Central memory CD4-positive, alpha-beta T cell (primary cell): ENCODE results near the gene NT5DC2.
A peak's percentile ranks its signal among the peaks of the same experiment; 100 is the strongest.
"Not testable (repeated sequence)": the region's sequence is repeated elsewhere in the genome, so short reads cannot be mapped to it uniquely, and the experiment has no call there.

Experiments
- DNase-seq: peaks from one replicate; pipeline ENCODE4 v3.0.0; 2022

NT5DC2 gene

GRCh38 chr3:52537165-52537620, 3.5 kb upstream of the NT5DC2 start:
- no peak for DNase-seq

DNA sequence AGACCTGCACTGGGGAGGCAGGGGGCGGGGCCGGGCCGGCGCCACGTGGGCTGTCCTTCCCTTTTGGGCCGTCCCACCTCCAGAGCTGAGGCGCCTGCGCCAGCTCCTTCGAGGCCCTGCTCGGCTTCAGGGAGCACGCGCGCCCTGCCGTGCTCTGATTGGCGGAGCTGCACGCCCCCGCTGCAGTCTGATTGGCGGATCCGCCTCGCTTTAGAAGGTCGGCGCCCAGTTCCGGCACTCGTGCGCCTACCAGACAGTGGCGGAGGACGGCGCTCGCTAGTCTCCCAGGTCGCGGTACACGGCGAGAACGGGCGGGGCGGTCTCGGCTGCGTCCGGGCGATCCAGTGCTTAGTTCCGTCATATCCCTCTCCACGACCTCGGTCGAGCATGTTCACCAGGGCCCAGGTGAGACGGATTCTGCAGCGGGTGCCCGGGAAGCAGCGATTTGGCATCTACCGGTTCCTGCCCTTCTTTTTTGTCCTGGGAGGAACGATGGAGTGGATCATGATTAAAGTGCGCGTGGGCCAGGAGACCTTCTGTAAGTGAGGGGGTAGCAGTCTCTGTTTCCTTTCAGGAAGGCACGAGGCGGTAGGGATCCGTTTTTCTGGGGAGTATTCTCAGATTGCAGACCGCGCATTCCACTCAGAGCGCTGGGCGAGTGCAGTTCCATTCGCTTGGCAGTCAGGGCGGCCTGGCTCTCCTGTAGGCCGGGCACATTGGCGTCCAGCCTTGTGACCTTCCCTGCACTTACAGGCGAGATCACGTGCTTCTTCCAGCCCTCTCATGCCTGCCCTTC, 2.9 kb upstream of the NT5DC2 start, which contains the start of gene UQCC5:
Gene UQCC5 (plus strand): TSS at position 237 of the 796 bp plus-strand sequence. CDS start 151 bp downstream, at position 388.
- DNase-seq, result peak; percentile 98

- no peak for DNase-seq
These were observed 2.4 kb upstream of the NT5DC2 start for GRCh38 chr3:52536112-52536368.

DNA sequence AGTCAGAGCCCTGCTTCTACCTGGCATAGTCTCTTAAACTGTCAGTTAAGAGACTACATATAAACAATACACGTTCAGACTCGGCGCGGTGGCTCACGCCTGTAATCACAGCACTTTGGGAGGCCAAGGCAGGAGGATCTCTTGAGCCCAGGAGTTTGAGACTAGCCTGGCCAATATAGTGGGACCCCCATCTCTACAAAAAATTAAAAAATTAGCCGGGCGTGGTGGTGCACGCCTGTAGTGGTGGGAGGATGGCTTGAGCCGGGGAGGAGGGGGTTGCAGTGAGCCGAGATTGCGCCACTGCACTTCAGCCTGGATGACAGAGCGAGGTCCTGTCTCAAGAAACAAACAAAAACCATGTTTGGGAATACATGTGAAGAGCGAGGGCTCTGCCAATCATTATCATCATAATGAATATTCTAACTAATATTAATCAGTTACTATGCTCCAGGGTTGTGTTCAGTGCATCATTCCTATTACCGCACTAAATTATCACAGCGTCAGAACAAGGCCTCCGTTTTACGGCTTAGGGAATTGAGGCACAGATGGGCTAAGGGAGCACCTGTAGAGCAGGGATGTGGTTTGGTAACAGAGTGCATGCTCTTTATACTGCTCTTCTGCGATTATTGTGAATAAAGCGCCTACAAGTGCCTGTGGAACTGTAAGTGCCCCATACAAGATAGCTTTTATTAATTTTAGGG, 1.9 kb upstream of the NT5DC2 start:
- DNase-seq, result no peak

GRCh38 chr3:52534281-52535183, 875 bp upstream of the NT5DC2 start:
- no peak for DNase-seq

DNA sequence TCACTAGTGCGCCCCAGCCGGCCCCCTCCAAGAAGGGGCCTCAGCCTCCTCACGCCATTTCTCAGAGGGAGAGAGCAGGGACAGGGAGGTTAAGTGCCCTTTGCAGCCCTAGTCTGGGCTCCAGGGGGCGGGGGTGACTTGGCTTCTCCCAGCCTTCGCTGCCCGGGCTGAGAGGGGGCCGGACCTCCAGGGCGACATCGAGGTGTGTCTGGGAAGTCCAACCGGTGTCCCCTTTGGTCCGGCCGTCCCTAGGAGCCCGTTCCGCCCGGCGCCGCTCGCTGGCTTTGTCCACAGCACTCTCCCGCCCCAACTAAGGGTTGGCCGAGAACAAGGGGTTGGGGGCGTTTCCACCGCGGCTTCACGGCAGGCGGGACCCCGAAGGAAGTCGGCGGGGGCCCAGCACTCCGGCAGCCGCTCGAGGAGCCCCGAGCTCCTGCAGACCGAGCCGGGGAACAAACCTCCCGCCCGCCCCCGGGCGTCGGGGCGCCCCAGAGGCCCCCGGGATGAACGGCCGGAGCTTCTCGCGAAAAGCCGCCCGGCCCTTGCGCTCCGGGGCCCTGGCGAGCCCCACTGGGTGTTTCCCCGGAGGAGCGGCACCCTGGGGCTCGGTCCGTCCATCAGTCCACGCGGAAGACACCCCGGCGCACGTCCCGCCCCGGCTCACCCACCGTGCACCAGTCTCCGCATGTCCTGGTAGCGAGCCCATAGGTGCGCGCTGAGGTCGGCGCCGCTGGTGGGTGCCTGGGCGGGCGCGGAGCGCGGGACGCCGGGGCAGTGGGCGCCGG, 627 bp downstream of the NT5DC2 start:
- DNase-seq, result peak; percentile 7

- DNase-seq, result peak; percentile 12
These were observed 1.2 kb downstream of the NT5DC2 start for GRCh38 chr3:52532517-52532837.

- no peak for DNase-seq
These were observed 1.7 kb downstream of the NT5DC2 start for GRCh38 chr3:52531860-52532516.

GRCh38 chr3:52530918-52531826, 2.5 kb downstream of the NT5DC2 start:
- DNase-seq, result no peak

DNA sequence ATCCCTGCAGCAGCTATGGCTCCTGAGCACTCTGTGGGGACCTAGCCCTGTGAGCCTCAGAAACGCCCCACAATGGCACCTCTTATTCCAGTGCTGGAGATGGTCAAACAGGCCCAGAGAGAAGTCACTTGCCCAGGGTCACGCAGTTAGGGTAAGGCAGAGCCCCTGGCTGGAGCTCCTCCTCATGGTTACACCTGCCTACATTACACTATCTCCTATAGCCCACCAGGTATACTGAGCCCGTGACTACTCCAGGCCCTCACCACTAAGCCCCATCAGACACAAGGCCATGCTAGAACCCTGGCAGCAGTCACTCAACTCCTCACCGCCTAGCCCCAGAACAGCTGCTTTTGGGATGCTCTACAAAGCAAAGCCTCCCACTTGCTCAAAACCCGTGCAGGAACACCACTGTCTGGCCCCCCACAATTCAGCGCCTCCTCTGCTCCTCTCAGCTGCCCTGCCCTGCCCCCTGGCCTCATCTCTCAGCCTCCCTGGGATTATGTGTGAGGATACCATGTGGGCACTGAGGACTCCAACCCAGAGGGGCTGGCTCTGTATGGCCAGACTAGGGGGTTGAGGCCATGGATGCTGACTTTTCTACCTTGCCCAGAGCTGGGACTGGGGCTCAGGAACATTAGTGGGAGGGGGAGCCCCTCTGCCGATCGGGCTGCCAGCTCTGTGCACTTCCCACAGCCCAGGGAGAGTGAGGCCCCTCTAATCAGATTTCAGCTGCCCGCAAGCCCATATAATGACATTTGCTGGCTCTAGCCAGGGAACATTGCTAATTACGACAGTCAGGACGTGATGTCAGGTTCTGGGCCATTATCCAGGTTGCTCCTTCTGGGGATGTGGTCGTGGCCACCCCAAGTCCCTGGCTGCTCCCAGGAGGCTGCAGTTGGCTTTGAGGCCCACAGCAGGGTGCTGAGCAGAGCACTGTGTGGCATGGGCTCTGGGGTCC, 4.0 kb downstream of the NT5DC2 start:
- DNase-seq, result no peak

- no peak for DNase-seq
These were observed 4.9 kb downstream of the NT5DC2 start for GRCh38 chr3:52528586-52529375.

- no peak for DNase-seq
These were observed 5.7 kb downstream of the NT5DC2 start for GRCh38 chr3:52527732-52528585.

GRCh38 chr3:52527039-52527731, 6.5 kb downstream of the NT5DC2 start:
- DNase-seq, result no peak

DNA sequence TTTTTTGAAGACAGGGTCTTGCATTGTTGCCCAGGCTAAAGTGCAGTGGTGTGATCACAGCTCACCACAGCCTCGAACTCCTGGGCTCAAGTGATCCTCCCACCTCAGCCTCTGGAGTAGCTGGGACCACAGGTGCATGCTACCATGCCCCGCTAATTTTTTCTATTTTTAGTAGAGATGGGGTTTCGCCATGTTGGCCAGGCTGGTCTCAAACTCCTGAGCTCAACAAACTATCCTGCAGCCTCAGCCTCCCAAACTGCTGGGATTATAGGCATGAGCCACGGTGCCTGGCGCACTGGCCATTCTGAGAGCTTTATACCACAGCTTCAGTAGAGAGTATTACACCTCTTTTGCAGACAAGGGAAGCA, 7.0 kb downstream of the NT5DC2 start:
- DNase-seq, result not testable (repeated sequence)

DNA sequence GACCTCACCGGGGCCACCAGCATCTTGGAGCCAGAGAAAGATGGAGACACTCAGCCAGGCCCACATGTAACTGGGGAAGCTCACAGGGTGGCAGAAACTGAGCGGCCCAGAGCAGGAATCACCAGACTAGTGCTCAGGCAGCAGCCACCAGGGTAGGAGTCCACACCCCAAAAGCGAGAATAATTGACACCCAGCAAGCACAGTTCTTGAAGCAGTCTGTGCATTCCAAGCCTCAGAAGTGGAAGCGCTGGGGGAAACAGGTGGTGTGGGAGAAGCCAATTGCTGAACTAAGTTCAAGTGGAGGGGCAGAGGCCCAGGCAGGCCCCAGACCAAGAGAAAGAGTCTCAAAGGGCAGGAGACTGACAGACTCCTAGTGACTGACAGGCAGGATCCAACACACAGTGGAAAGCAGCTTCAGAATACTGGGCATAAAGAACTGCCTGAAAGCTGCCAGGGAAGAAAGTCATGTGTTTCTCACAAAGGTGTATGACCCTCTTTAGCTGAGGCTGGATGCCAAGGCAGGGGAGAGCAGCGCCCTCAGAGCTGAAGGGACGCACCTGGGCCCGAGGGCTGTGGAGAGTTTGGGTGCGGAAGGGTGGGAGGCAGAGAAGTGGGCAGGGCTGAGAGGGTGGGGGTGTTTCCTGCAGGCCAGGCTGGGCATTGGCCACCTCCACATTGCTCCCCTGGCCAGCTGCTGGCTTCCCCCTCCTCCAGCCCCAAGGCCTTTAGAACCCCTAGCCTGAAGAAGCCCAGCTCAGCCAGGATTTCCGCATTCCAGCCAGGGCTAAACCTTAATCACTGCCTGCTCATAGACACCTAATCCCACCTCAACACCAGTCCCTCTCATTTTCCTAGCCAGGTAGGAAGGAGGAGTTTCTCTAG, 7.7 kb downstream of the NT5DC2 start:
- no peak for DNase-seq
